H1 (cell line): ENCODE data around the gene RIPK4. TPM values are rescaled to one million over a fixed set of nuclear protein-coding genes. Genes with fewer than 3 reads are reported as not detected.

Source experiments
- CTCF ChIA-PET: fragments of 300-600 bp; sonication (Branson Sonifier 250); formaldehyde crosslinking; loops from one replicate; lab custom pipeline; 2021; ENCODE audit not compliant: partially characterized antibody; lab: Charles Lee
- POLR2A ChIA-PET: fragments of 300-600 bp; sonication (Branson Sonifier 250); formaldehyde crosslinking; loops from one replicate; lab custom pipeline; 2021; ENCODE audit warnings: inconsistent platforms; ENCODE audit not compliant: partially characterized antibody; lab: Charles Lee
- DNase-seq, 2 experiments: peaks; one replicate each; pipeline versions ENCODE4 v3.0.0 to v3.0.0-alpha.2; 2010 to 2022; ENCODE audit warnings: low spot score in 2 of 2, low read depth in 1 of 2, mixed read lengths in 1 of 2
- FAIRE-seq: peaks from 2 replicates; lab custom pipeline; 2011; peaks lifted over from hg19 to GRCh38; lab: Jason Lieb, UNC
- H2AFZ ChIP-seq: 2 replicates; pipeline ENCODE4 v1.8.1; 2012; ENCODE audit warnings: low read length, inconsistent platforms
- H2AK5ac ChIP-seq: 2 replicates; pipeline ENCODE4 v1.6.1; 2013; ENCODE audit warnings: low read depth, low read length
- H2BK120ac ChIP-seq: replicated peaks from 2 replicates; pipeline ENCODE3; 2013; ENCODE audit warnings: low read depth, low read length, inconsistent platforms
- H2BK12ac ChIP-seq: 2 replicates; pipeline ENCODE4 v1.6.1; 2013; ENCODE audit warnings: low read depth, low read length
- H2BK15ac ChIP-seq: 2 replicates; pipeline ENCODE4 v1.6.1; 2013; ENCODE audit warnings: low read length
- H2BK20ac ChIP-seq: 2 replicates; pipeline ENCODE4 v1.6.1; 2013; ENCODE audit warnings: low read length
- H2BK5ac ChIP-seq: 2 replicates; pipeline ENCODE4 v1.6.1; 2013; ENCODE audit warnings: low read depth, low read length
- H3K14ac ChIP-seq: 2 replicates; pipeline ENCODE4 v1.6.1; 2013; ENCODE audit warnings: inconsistent platforms; ENCODE audit not compliant: insufficient read length
- H3K18ac ChIP-seq: 2 replicates; pipeline ENCODE4 v1.6.1; 2013; ENCODE audit warnings: low read length; ENCODE audit errors: extremely low read depth
- H3K23ac ChIP-seq: 2 replicates; pipeline ENCODE4 v1.6.1; 2013; ENCODE audit warnings: inconsistent platforms; ENCODE audit not compliant: insufficient read length
- H3K23me2 ChIP-seq: 2 replicates; pipeline ENCODE4 v1.6.1; 2013; ENCODE audit warnings: low read depth, low read length
- H3K27ac ChIP-seq: 2 replicates; pipeline ENCODE4 v1.6.1; 2011; ENCODE audit warnings: low read depth, low read length, inconsistent platforms
- H3K27me3 ChIP-seq, 4 experiments: replicated peaks in 1 of 4; 1 replicate in 1 of 4; 2 replicates in 3 of 4; pipeline versions ENCODE4 v1.6.1 to v1.8.1; 2011 to 2013; ENCODE audit warnings: low read length in 3 of 4, mild to moderate bottlenecking in 3 of 4, inconsistent platforms in 2 of 4, mixed read lengths in 2 of 4, moderate library complexity in 1 of 4; ENCODE audit not compliant: control insufficient read depth in 3 of 4, insufficient read depth in 3 of 4; ENCODE audit errors: extremely low read depth in 1 of 4
- H3K36me3 ChIP-seq, 4 experiments: 2 replicates each; pipeline versions ENCODE4 v1.6.1 to v1.8.1; 2011 to 2013; ENCODE audit warnings: mild to moderate bottlenecking in 4 of 4, low read length in 3 of 4, moderate library complexity in 2 of 4, control low read depth in 1 of 4, inconsistent platforms in 1 of 4; ENCODE audit not compliant: insufficient read depth in 4 of 4, control insufficient read depth in 2 of 4
- H3K4ac ChIP-seq: replicated peaks from 2 replicates; pipeline ENCODE3; 2013; ENCODE audit warnings: low read length, low read depth, mixed read lengths, inconsistent platforms; ENCODE audit not compliant: insufficient read length
- H3K4me1 ChIP-seq, 4 experiments: replicated peaks in 1 of 4; 1 replicate in 1 of 4; 2 replicates in 3 of 4; pipeline versions ENCODE4 v1.6.1 to v1.8.1; 2011 to 2013; ENCODE audit warnings: low read length in 3 of 4, inconsistent platforms in 2 of 4, mixed read lengths in 1 of 4; ENCODE audit not compliant: insufficient read depth in 4 of 4, control insufficient read depth in 3 of 4
- H3K4me2 ChIP-seq, 2 experiments: 2 replicates each; pipeline versions ENCODE4 v1.6.1 to v1.8.1; 2011 to 2013; ENCODE audit warnings: low read depth in 2 of 2, low read length in 2 of 2, control low read depth in 1 of 2, inconsistent platforms in 1 of 2, mild to moderate bottlenecking in 1 of 2; ENCODE audit not compliant: insufficient read depth in 1 of 2
- H3K4me3 ChIP-seq, 4 experiments: fragments of 200-600, 300-600 bp in 1 of 4; sonication (generic), shearing (Covaris generic), sonication (Bioruptor Twin) in 1 of 4; 2 replicates each; pipeline versions ENCODE4 v1.5.1 to v1.8.1; 2011 to 2016; ENCODE audit warnings: low read length in 4 of 4, low read depth in 3 of 4, control low read depth in 2 of 4, inconsistent platforms in 2 of 4, mild to moderate bottlenecking in 2 of 4, mixed read lengths in 1 of 4, moderate library complexity in 1 of 4; ENCODE audit not compliant: insufficient read depth in 2 of 4; ENCODE audit errors: extremely low read depth in 1 of 4
- H3K56ac ChIP-seq: replicated peaks from 2 replicates; pipeline ENCODE3; 2013; ENCODE audit warnings: low read depth, mild to moderate bottlenecking, mixed read lengths, low read length, inconsistent platforms; ENCODE audit not compliant: insufficient read length
- H3K79me1 ChIP-seq: 2 replicates; pipeline ENCODE4 v1.6.1; 2013; ENCODE audit warnings: low read depth, low read length, control low read depth
- H3K79me2 ChIP-seq, 2 experiments: 2 replicates each; pipeline versions ENCODE4 v1.6.1 to v1.8.1; 2012 to 2013; ENCODE audit warnings: low read length in 2 of 2, mild to moderate bottlenecking in 2 of 2, inconsistent platforms in 1 of 2; ENCODE audit not compliant: insufficient read depth in 2 of 2, control insufficient read depth in 1 of 2
- H3K9ac ChIP-seq, 4 experiments: replicated peaks in 1 of 4; 1 replicate in 1 of 4; 2 replicates in 3 of 4; pipeline versions ENCODE4 v1.6.1 to v1.8.1; 2011 to 2013; ENCODE audit warnings: low read depth in 3 of 4, low read length in 3 of 4, control low read depth in 2 of 4, mild to moderate bottlenecking in 2 of 4, moderate library complexity in 2 of 4, inconsistent platforms in 1 of 4; ENCODE audit errors: extremely low read depth in 1 of 4
- H3K9me3 ChIP-seq, 2 experiments: 2 replicates each; pipeline versions ENCODE4 v1.6.1 to v1.8.1; 2012 to 2013; ENCODE audit warnings: mild to moderate bottlenecking in 2 of 2, moderate library complexity in 2 of 2, control low read depth in 1 of 2, inconsistent platforms in 1 of 2, low read depth in 1 of 2, low read length in 1 of 2, mixed read lengths in 1 of 2; ENCODE audit not compliant: insufficient read depth in 2 of 2
- H4K20me1 ChIP-seq, 2 experiments: replicated peaks in 1 of 2; 2 replicates each; pipeline versions ENCODE3 to v1.8.1; 2011 to 2013; ENCODE audit warnings: inconsistent platforms in 2 of 2, low read length in 2 of 2, mild to moderate bottlenecking in 1 of 2; ENCODE audit not compliant: insufficient read depth in 2 of 2, control insufficient read depth in 1 of 2
- H4K5ac ChIP-seq: 2 replicates; pipeline ENCODE4 v1.6.1; 2013; ENCODE audit warnings: low read length, low read depth, mixed read lengths, inconsistent platforms; ENCODE audit not compliant: insufficient read length
- H4K8ac ChIP-seq: 2 replicates; pipeline ENCODE4 v1.8.0; 2013; ENCODE audit warnings: mild to moderate bottlenecking, moderate library complexity, low read length, inconsistent platforms; ENCODE audit not compliant: insufficient read depth; ENCODE audit errors: extremely low read depth
- H4K91ac ChIP-seq: replicated peaks from 2 replicates; pipeline ENCODE3; 2013; ENCODE audit warnings: low read length, mixed read lengths, inconsistent platforms; ENCODE audit not compliant: insufficient read length
- ATF3 ChIP-seq: IDR thresholded peaks from 2 replicates; pipeline ENCODE4 v1.6.1; 2011; ENCODE audit warnings: low read depth, mild to moderate bottlenecking, low read length; ENCODE audit not compliant: insufficient read depth
- EGR1 ChIP-seq: IDR thresholded peaks from 2 replicates; pipeline ENCODE4 v1.6.1; 2011; ENCODE audit warnings: low read depth, low read length, borderline replicate concordance
- NRF1 ChIP-seq: IDR thresholded peaks from 2 replicates; pipeline ENCODE4 v1.6.1; 2011; ENCODE audit warnings: mild to moderate bottlenecking, low read depth, low read length, improper control_type of control experiment
- WGBS, 2 experiments: shearing (Covaris generic) in 1 of 2; methylation state at CpG; one replicate each; pipeline versions ENCODE4 v1.1.6 to v1.1.7; 2013 to 2015; ENCODE audit warnings: low lambda C conversion rate in 2 of 2, mixed read lengths in 2 of 2, inconsistent platforms in 1 of 2, low coverage in 1 of 2, missing lambda C conversion rate in 1 of 2; ENCODE audit not compliant: insufficient replicate concordance in 2 of 2, insufficient coverage in 1 of 2, insufficient read length in 1 of 2; ENCODE audit errors: extremely low coverage in 1 of 2, missing lambda C conversion rate in 1 of 2; 5-methylcytosine and 5-hydroxymethylcytosine counted together
- polyA plus RNA-seq, 7 experiments: library from polyadenylated mRNA; depleted of rRNA in 3 of 7; stranded (reverse) in 5 of 7; unstranded in 2 of 7; fragments of >200 nt in 5 of 7; fragments of 200-250 nt in 2 of 7; gene quantifications; 1 replicate in 5 of 7; 2 replicates in 1 of 7; 4 replicates in 1 of 7; pipeline versions ENCODE4 v1.2.1 to v1.2.3, GENCODE V29; 2011 to 2013; ENCODE audit warnings: missing spikeins in 2 of 7, mixed read lengths in 2 of 7
- total RNA-seq: library from RNA; stranded (reverse); fragmentation: NEBNext Ultra II Directional; extraction: Animal tissue kit (Norgen Biotek cat#: 25700); gene quantifications from 2 replicates; pipeline ENCODE4 v1.2.1, GENCODE V29; 2021

The RIPK4 gene
- total and polyA plus RNA-seq, 2 of the 8 experiments (the other 6 are each of a cell fraction or from before 2014, with no cell fraction given): 2.7 to 5.6 TPM

GRCh38 chr21:41809891-41810596, 43.2 kb upstream of the RIPK4 start:
- Histone ChIP-seq H3K79me1 (no peaks in the 10 kb centered on the region; the same call in 1 of the 2 replicates), H4K20me1 (peaks cover 0 to 11% of the 10 kb centered on the region in 2 experiments), H2BK15ac (no peak overlapping the region), H3K9me3 (no peaks in the 10 kb centered on the region), H3K23ac (no peak overlapping the region), H3K4me1 (no peaks in the 10 kb centered on the region), H3K9ac (no peak overlapping the region), H4K5ac (no peak overlapping the region), H2AK5ac (no peak overlapping the region), H3K4ac (no peak overlapping the region), H2AFZ (no peak overlapping the region), H4K8ac (peak overlapping the region; percentile 51; the same call in 1 of the 2 replicates), H3K79me2 (no peaks in the 10 kb centered on the region), H3K14ac (no peak overlapping the region), H3K18ac (no peak overlapping the region), H3K27ac (no peak overlapping the region), H3K4me3 (no peak overlapping the region), H3K56ac (no peak overlapping the region), H3K4me2 (no peak overlapping the region), H2BK120ac (no peak overlapping the region), H2BK5ac (no peak overlapping the region), H3K23me2 (peaks cover 14% of the 10 kb centered on the region; the same call in 1 of the 2 replicates), H3K36me3 (peaks cover 1 to 17% (median 4%) of the 10 kb centered on the region in 4 experiments; a peak in 6 of 8 replicates), H2BK20ac (no peak overlapping the region), H3K27me3 (no peaks in the 10 kb centered on the region), H4K91ac (no peak overlapping the region), H2BK12ac (no peak overlapping the region)
- POLR2A ChIA-PET: interaction anchor here (1.4 kb wide), 1 partner anchor 10 kb away, joined by 4 read pairs; no protein-coding TSS in a partner anchor
- WGBS, 2 experiments: 92% methylated on average over 34 of the region's 34 CpGs; no CpG with 5 or more reads in 1 of the 2 experiments
- CTCF ChIA-PET: interaction anchor here (0.6 to 2.8 kb wide), 4 partner anchors 10 to 198 kb away, joined by 3 to 12 read pairs (median 6); no protein-coding TSS in a partner anchor
- DNase-seq (no peak), FAIRE-seq (no peak)
- TF ChIP-seq NRF1: no peak
- no peak for TF ChIP-seq EGR1
- TF ChIP-seq ATF3: no peak
